ENCODE data around the gene TRERF1. TPM values are rescaled to one million over a fixed set of nuclear protein-coding genes. Genes with fewer than 3 reads are reported as not detected.

The TRERF1 gene
- total RNA-seq, 1 donor from 2014 or later = 12.4 TPM

DNA sequence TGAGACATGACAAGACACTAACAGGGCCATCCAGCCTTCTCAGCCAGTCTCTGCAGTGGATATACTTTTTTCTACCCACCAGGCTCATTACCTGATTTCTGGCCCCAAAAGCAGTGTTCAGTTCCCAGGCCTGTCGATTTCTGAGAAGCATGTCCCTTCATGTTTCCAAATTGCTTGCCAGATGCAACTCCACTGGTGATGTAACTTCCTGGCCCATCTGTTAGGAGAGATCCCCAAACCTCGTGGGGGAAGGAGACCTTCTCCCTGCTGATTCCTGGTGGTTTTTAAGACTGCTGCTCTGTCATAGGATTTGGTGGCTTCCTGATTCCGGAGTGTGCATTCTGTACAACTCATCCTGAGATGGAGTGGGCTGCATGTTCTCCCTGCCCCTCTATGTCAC lies 202.4 kb downstream of the TRERF1 start:
- Mint-ChIP-seq H3K9me3 (no peaks in the 10 kb centered on the region), H3K4me3 (no peak overlapping the region), H3K36me3 (ENCODE audit: low read depth) (no peaks in the 10 kb centered on the region), H3K27me3 (ENCODE audit: low read depth) (no peaks in the 10 kb centered on the region), H3K27ac (ENCODE audit: unreplicated experiment) (no peak overlapping the region), H3K4me1 (no peaks in the 10 kb centered on the region)
- TF ChIP-seq CTCF (conservative IDR thresholded peaks at IDR 0.05) = no peak
- DNase-seq (ENCODE audit: low read depth, low spot score) = no peak

GRCh38 chr6:42243046-42243445 lies 208.7 kb downstream of the TRERF1 start:
- DNase-seq (ENCODE audit: low read depth, low spot score) = no peak
- no peaks in the 10 kb centered on the region for H3K36me3 Mint-ChIP-seq (ENCODE audit: low read depth)
- no peaks in the 10 kb centered on the region for H3K27me3 Mint-ChIP-seq (ENCODE audit: low read depth)
- no peaks in the 10 kb centered on the region for H3K4me1 Mint-ChIP-seq
- no peak for TF ChIP-seq CTCF (conservative IDR thresholded peaks at IDR 0.05)
- H3K9me3 Mint-ChIP-seq = no peaks in the 10 kb centered on the region
- no peak overlapping the region for H3K4me3 Mint-ChIP-seq
- H3K27ac Mint-ChIP-seq (ENCODE audit: unreplicated experiment) = no peak overlapping the region

DNA sequence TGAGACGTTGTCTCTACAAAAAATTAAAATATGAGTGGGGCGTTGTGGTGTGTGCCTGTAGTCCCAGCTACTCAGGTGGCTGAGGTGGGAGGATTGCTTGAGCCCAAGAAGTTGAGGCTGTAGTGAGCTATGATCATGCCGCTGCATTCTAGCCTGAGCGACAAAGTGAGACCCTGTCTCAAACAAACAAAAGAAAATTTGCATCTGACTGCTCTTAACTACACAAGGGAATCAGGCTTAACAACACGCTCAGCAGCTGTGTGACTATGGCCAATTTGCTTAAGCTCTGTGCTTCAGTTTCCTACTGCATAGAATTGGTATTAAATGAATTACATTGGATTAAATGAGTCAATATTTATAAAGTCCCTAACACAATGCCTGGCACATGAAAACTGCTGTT lies 209.8 kb downstream of the TRERF1 start:
- no peaks in the 10 kb centered on the region for H3K4me1 Mint-ChIP-seq
- H3K27ac Mint-ChIP-seq (ENCODE audit: unreplicated experiment) = no peak overlapping the region
- H3K4me3 Mint-ChIP-seq = no peak overlapping the region
- no peaks in the 10 kb centered on the region for H3K36me3 Mint-ChIP-seq (ENCODE audit: low read depth)
- no peaks in the 10 kb centered on the region for H3K9me3 Mint-ChIP-seq
- DNase-seq (ENCODE audit: low read depth, low spot score) = no peak
- H3K27me3 Mint-ChIP-seq (ENCODE audit: low read depth) = no peaks in the 10 kb centered on the region
- TF ChIP-seq CTCF (conservative IDR thresholded peaks at IDR 0.05) = no peak

GRCh38 chr6:42239736-42240375 lies 211.9 kb downstream of the TRERF1 start:
- DNase-seq (ENCODE audit: low read depth, low spot score) = no peak
- no peaks in the 10 kb centered on the region for H3K4me1 Mint-ChIP-seq
- TF ChIP-seq CTCF (conservative IDR thresholded peaks at IDR 0.05) = no peak
- no peak overlapping the region for H3K27ac Mint-ChIP-seq (ENCODE audit: unreplicated experiment)
- no peaks in the 10 kb centered on the region for H3K9me3 Mint-ChIP-seq
- H3K27me3 Mint-ChIP-seq (ENCODE audit: low read depth) = no peaks in the 10 kb centered on the region
- H3K4me3 Mint-ChIP-seq = no peak overlapping the region
- H3K36me3 Mint-ChIP-seq (ENCODE audit: low read depth) = no peaks in the 10 kb centered on the region

GRCh38 chr6:42239333-42239732 lies 212.4 kb downstream of the TRERF1 start:
- Mint-ChIP-seq H3K9me3 (no peaks in the 10 kb centered on the region), H3K4me1 (no peaks in the 10 kb centered on the region), H3K27ac (ENCODE audit: unreplicated experiment) (no peak overlapping the region), H3K36me3 (ENCODE audit: low read depth) (no peaks in the 10 kb centered on the region), H3K4me3 (no peak overlapping the region), H3K27me3 (ENCODE audit: low read depth) (no peaks in the 10 kb centered on the region)
- no peak for TF ChIP-seq CTCF (conservative IDR thresholded peaks at IDR 0.05)
- no peak for DNase-seq (ENCODE audit: low read depth, low spot score)
